Right lobe of liver (tissue), 4 donors: ENCODE measurements around the gene MRTO4.

Experiments used
- POLR2A ChIP-seq: fragments of 450-650 bp; IDR thresholded peaks from one replicate; pipeline ENCODE4 v1.6.1; 2017; ENCODE audit warnings: antibody characterized with exemption, mild to moderate bottlenecking
- TF ChIP-seq, protein P1 (sequence below), 4 donors: fragments of 200-600 bp in 3 of 4; fragments of 450-650 bp in 1 of 4; IDR thresholded peaks; one replicate each; pipeline versions ENCODE4 v1.5.1 to v1.8.0; 2016 to 2022; ENCODE audit warnings: antibody characterized with exemption in 4 of 4, mild to moderate bottlenecking in 2 of 4
- donor health status: DM: no; HTN: no; CAD: no.
- donor health status: DM: no; HTN: no; CAD: no.
- donor health status: DM: no; HTN: yes; CAD: no.

DNA sequence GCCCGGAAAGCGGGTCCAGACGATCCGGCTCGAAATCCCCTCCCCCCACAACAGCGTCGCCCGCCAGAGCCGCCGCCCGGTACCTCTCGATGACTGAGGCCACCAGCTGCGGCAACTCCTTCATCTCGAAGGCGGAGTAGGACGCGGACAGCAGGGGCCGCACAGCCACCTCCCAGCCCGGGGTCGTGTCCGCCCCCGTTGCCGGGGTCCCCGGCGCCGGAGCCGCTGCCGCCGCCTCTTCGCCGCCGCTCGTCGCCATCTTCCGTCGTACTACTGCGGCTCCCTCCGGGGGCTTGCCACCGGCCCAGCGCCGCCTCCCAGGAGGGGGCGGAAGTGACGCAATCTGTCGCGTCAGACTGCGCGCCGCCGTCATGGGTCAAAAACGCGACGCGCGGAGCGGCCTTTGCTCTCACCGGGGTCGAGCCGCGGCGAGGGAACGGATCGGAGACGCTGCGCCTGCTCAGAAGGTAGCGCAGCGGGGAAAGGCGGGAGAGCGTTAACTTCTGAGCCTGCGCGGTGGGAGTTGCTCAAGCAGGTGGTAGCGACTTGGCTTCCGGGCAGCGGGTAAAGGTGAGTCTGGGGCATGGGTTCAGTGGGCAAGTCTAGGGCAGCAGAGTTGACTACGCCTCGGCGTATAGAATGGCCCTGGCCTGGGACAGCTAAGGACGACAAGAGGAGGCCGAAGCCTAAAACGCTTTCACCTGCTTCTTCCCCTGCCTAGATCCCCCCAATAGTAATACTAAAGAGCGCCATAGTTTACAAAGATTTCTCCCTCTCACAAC lies 41.4 kb upstream of the MRTO4 start, which contains the start of gene UBR4:
- TF ChIP-seq POLR2A: peak; percentile 98
- TF ChIP-seq, protein P1, sequence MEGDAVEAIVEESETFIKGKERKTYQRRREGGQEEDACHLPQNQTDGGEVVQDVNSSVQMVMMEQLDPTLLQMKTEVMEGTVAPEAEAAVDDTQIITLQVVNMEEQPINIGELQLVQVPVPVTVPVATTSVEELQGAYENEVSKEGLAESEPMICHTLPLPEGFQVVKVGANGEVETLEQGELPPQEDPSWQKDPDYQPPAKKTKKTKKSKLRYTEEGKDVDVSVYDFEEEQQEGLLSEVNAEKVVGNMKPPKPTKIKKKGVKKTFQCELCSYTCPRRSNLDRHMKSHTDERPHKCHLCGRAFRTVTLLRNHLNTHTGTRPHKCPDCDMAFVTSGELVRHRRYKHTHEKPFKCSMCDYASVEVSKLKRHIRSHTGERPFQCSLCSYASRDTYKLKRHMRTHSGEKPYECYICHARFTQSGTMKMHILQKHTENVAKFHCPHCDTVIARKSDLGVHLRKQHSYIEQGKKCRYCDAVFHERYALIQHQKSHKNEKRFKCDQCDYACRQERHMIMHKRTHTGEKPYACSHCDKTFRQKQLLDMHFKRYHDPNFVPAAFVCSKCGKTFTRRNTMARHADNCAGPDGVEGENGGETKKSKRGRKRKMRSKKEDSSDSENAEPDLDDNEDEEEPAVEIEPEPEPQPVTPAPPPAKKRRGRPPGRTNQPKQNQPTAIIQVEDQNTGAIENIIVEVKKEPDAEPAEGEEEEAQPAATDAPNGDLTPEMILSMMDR (IDR thresholded peaks at IDR 0.05): no peak
